ENCODE measurements around the gene STT3B.

GRCh38 chr3:31567036-31567435, 34.3 kb downstream of the STT3B start:
- TF ChIP-seq EP300 (IDR thresholded peaks at IDR 0.05) (no peak), CTCF (IDR thresholded peaks at IDR 0.05) (no peak)

Data from stomach (tissue), 4 donors.